Measurements from ENCODE around the gene H3-3A.

DNA sequence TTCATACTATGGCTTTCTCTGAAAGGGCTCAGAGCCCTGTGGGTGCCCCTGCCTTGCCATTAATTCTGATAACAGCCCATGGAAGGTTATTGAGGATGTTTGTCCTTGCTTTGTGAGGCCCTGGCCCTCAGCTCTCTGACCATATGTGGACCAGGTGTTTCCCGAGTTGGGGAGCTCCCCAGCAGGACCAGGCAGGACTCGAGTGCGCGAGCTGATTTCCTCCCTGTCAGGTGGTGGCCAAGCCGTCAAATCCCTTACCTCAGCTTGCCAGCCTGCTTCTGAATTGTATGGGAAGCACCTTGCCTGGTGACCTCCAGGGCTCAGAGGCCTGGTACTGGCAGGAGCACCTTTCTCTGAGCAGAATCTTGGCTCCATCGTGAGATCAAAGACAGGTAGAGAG lies 45.4 kb upstream of the H3-3A start:
- no peak for TF ChIP-seq GATA3 (IDR thresholded peaks at IDR 0.05; ENCODE audit: low read depth, low read length)
- TF ChIP-seq GATA2 (IDR thresholded peaks at IDR 0.05; ENCODE audit: low read depth, low read length), result no peak

All from SH-SY5Y (cell line).